Sigmoid colon (tissue), 4 donors: ENCODE results near the gene PKMYT1.

Experiments used
- EP300 ChIP-seq, 4 donors: sonication (generic); formaldehyde crosslinking; IDR thresholded peaks; one replicate each; pipeline ENCODE4 v1.6.1; 2017; ENCODE audit warnings: antibody characterized with exemption in 4 of 4
- POLR2A ChIP-seq, 2 donors: fragments of 450-650 bp; IDR thresholded peaks; one replicate each; pipeline ENCODE4 v1.6.1; 2016; ENCODE audit warnings: antibody characterized with exemption in 2 of 2, mild to moderate bottlenecking in 2 of 2, moderate library complexity in 2 of 2
- POLR2AphosphoS5 ChIP-seq, 4 donors: sonication (generic); formaldehyde crosslinking; IDR thresholded peaks; one replicate each; pipeline ENCODE4 v1.6.1; 2017; ENCODE audit warnings: antibody characterized with exemption in 4 of 4
- TF ChIP-seq, protein P1 (sequence below), 4 experiments: fragments of 450-650 bp in 3 of 4; fragments of 200-600 bp in 1 of 4; IDR thresholded peaks; one replicate each; pipeline ENCODE4 v1.5.1; 2016 to 2019; ENCODE audit warnings: antibody characterized with exemption in 4 of 4, mild to moderate bottlenecking in 3 of 4, moderate library complexity in 2 of 4

DNA sequence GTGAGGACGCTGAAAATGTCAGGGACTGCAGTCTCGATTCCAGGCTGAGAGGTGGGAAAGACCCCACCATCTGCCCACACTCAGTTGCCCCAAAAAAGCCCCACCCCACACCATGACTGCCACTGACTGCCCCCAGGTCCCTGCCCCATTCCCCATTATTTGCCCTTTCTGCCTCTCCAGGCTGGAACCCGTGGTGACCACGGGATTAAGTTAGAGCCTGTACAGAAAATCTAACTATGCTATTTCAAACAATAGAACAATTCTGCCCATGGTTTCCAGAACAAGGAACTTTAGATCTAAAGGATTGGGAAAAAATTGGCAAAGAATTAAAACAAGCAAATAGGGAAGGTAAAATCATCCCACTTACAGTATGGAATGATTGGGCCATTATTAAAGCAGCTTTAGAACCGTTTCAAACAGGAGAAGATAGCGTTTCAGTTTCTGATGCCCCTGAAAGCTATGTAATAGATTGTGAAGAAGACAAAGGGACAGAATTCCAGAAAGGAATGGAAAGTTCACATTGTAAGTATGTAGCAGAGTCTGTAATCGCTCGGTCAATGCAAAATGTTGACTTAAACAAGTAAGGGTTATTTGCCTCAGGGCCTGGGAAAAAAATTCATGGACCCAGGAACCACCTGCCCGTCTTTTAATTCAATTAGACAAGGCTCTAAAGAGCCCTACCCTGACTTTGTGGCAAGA, 54.1 kb downstream of the PKMYT1 start:
- TF ChIP-seq, protein P1, sequence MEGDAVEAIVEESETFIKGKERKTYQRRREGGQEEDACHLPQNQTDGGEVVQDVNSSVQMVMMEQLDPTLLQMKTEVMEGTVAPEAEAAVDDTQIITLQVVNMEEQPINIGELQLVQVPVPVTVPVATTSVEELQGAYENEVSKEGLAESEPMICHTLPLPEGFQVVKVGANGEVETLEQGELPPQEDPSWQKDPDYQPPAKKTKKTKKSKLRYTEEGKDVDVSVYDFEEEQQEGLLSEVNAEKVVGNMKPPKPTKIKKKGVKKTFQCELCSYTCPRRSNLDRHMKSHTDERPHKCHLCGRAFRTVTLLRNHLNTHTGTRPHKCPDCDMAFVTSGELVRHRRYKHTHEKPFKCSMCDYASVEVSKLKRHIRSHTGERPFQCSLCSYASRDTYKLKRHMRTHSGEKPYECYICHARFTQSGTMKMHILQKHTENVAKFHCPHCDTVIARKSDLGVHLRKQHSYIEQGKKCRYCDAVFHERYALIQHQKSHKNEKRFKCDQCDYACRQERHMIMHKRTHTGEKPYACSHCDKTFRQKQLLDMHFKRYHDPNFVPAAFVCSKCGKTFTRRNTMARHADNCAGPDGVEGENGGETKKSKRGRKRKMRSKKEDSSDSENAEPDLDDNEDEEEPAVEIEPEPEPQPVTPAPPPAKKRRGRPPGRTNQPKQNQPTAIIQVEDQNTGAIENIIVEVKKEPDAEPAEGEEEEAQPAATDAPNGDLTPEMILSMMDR (IDR thresholded peaks at IDR 0.05) = no peak
- TF ChIP-seq POLR2A (IDR thresholded peaks at IDR 0.05) = no peak
- no peak for TF ChIP-seq POLR2AphosphoS5 (IDR thresholded peaks at IDR 0.05)
- TF ChIP-seq EP300 (IDR thresholded peaks at IDR 0.05) = no peak
